BLaER1 treated with 17β-estradiol and CSF1 and Interleukin-3, amounts not matched to agents 10 nM and 100 nM (cell line): Measurements from ENCODE around the gene SCGB1D2.

Experiments used
- H3K27ac ChIP-seq, 11 experiments: shearing (Covaris generic); formaldehyde crosslinking; 2 replicates each; pipeline ENCODE4 v1.8.1; 2022
- H3K27me3 ChIP-seq, 11 experiments: shearing (Covaris generic); formaldehyde crosslinking; 2 replicates each; pipeline ENCODE4 v1.8.1; 2022
- H3K36me3 ChIP-seq, 11 experiments: shearing (Covaris generic); formaldehyde crosslinking; 2 replicates each; pipeline ENCODE4 v1.8.1; 2022
- H3K4me1 ChIP-seq, 10 experiments: shearing (Covaris generic); formaldehyde crosslinking; 2 replicates each; pipeline ENCODE4 v1.8.1; 2022
- H3K4me2 ChIP-seq, 11 experiments: shearing (Covaris generic); formaldehyde crosslinking; 2 replicates each; pipeline ENCODE4 v1.8.1; 2022
- H3K4me3 ChIP-seq, 10 experiments: shearing (Covaris generic); formaldehyde crosslinking; 2 replicates each; pipeline ENCODE4 v1.8.1; 2022
- H3K9ac ChIP-seq, 11 experiments: shearing (Covaris generic); formaldehyde crosslinking; 2 replicates each; pipeline ENCODE4 v1.8.1; 2022
- H3K9me3 ChIP-seq, 11 experiments: shearing (Covaris generic); formaldehyde crosslinking; replicated peaks in 1 of 11; 2 replicates each; pipeline ENCODE4 v1.8.1; 2022
- H4K20me1 ChIP-seq, 11 experiments: shearing (Covaris generic); formaldehyde crosslinking; 2 replicates each; pipeline ENCODE4 v1.8.1; 2022
- Cebpa-rat ChIP-seq, 11 experiments: shearing (Covaris generic); IDR thresholded peaks; 2 replicates each; pipeline ENCODE4 v1.8.1; 2022

Gene SCGB1D2

DNA sequence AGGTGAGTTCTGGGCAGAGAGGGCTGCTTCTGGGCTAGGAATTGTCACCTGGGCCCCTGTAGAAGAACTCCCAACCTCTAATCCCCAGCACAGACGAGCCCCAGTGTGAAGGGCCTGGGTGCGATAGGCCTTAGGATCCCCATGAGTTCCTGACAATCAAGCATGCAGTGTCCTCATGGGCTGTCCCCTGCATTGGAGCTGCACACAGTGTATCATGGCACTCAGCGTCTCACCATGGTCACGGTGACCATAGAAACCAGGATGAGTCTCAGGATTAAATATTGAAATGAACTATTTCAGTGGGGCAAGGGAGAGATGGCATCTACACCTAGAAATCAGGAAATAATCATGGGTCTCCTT lies 33.3 kb upstream of the SCGB1D2 start:
- Histone ChIP-seq H3K36me3 (no peaks in the 10 kb centered on the region), H3K27ac (no peak overlapping the region), H3K27me3 (no peaks in the 10 kb centered on the region)

DNA sequence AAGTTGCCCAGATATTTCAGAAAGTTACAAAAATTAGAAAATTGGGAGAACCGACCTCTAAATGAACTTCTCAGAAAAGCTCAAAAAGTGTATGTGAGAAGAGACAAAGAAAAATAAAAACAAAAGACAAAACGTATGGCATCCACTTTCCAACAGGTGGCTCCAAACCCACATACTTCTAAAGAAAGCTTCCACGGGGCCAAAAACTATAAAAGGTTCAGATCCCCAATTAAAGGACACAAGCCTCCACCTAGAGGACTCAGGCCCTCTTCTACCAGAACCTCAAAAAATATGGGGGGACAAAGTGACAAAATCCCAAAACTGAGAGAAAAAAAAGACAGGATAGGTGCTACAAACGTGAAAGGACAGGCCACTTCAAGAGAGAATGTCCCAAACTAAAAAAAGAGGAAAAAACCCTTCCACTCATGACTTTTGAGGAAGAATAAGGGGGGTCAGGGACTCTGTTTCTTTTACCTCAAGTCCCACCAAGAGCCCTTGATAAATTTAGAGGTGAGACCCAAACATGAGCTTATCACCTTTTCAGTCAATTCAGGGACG lies 24.8 kb upstream of the SCGB1D2 start:
- no peak overlapping the region for H3K9ac ChIP-seq
- H3K27me3 ChIP-seq, result no peaks in the 10 kb centered on the region
- TF ChIP-seq Cebpa-rat (IDR thresholded peaks at IDR 0.05), result no peak
- no peak overlapping the region for H3K4me2 ChIP-seq
- no peak overlapping the region for H3K4me3 ChIP-seq
- H4K20me1 ChIP-seq, result no peaks in the 10 kb centered on the region
- peaks cover 0 to 4% (median 0%) of the 10 kb centered on the region in 11 experiments; a peak in 1 of 22 replicates for H3K36me3 ChIP-seq
- no peak overlapping the region for H3K27ac ChIP-seq
- H3K4me1 ChIP-seq, result no peaks in the 10 kb centered on the region
- peaks cover 6 to 23% (median 7%) of the 10 kb centered on the region in 11 experiments for H3K9me3 ChIP-seq

More for the DNA sequence above, 33.3 kb upstream of the SCGB1D2 start:
- TF ChIP-seq Cebpa-rat (IDR thresholded peaks at IDR 0.05), result no peak
- H3K4me3 ChIP-seq, result no peak overlapping the region
- H3K9me3 ChIP-seq, result no peaks in the 10 kb centered on the region
- H4K20me1 ChIP-seq, result no peaks in the 10 kb centered on the region; a peak in 1 of 22 replicates
- no peak overlapping the region for H3K4me2 ChIP-seq
- H3K9ac ChIP-seq, result no peak overlapping the region
- no peaks in the 10 kb centered on the region for H3K4me1 ChIP-seq

DNA sequence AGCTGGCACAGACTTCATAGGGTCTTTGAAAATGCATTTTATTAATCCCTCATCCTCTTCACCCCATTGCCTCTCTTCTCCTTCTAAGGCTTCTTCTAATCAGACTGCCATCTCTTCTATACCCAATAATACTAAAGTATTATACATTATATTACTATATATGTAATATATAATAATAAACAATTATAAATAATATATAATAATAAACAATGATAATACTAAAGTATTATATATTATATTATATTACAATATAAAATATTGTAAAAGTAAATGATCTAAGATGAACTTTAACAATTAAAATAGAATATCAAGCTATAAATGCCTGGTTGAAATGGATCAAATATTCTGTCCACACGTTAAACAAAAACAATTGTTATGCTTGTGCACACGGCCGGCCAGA lies 20.5 kb upstream of the SCGB1D2 start:
- H3K4me3 ChIP-seq, result no peak overlapping the region
- no peak overlapping the region for H3K4me2 ChIP-seq
- H3K4me1 ChIP-seq, result no peaks in the 10 kb centered on the region
- H3K36me3 ChIP-seq, result peaks cover 0 to 9% (median 3%) of the 10 kb centered on the region in 11 experiments; a peak in 4 of 22 replicates
- TF ChIP-seq Cebpa-rat (IDR thresholded peaks at IDR 0.05), result no peak
- no peak overlapping the region for H3K9ac ChIP-seq
- no peaks in the 10 kb centered on the region for H4K20me1 ChIP-seq
- no peaks in the 10 kb centered on the region for H3K27me3 ChIP-seq
- H3K9me3 ChIP-seq, result peaks cover 31 to 66% (median 34%) of the 10 kb centered on the region in 11 experiments
- H3K27ac ChIP-seq, result no peak overlapping the region

DNA sequence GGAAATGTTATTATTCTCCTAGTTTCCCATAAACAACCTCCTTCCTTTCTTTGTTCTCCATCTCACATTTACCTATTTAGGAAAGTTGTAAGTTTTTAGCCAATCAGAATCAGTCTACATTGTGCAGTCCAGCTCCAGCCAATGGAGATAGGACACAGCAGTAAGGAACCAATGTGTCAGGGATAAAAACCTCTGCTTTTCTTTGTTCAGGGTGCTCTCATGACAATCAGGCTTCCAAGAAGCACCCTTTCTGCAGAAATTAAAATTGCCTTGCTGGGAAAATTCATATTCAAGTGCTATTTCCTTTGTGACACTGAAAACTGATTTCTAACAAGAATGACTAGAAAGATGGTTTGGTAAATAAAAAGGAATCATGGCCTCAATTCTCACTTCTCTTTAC lies 18.9 kb upstream of the SCGB1D2 start:
- H4K20me1 ChIP-seq, result no peaks in the 10 kb centered on the region
- H3K9me3 ChIP-seq, result peaks cover 31 to 68% (median 34%) of the 10 kb centered on the region in 11 experiments
- H3K9ac ChIP-seq, result no peak overlapping the region
- H3K27ac ChIP-seq, result no peak overlapping the region
- H3K27me3 ChIP-seq, result no peaks in the 10 kb centered on the region
- no peak overlapping the region for H3K4me3 ChIP-seq
- peaks cover 0 to 9% (median 3%) of the 10 kb centered on the region in 11 experiments; a peak in 4 of 22 replicates for H3K36me3 ChIP-seq
- no peaks in the 10 kb centered on the region for H3K4me1 ChIP-seq
- no peak overlapping the region for H3K4me2 ChIP-seq
- no peak for TF ChIP-seq Cebpa-rat (IDR thresholded peaks at IDR 0.05)

DNA sequence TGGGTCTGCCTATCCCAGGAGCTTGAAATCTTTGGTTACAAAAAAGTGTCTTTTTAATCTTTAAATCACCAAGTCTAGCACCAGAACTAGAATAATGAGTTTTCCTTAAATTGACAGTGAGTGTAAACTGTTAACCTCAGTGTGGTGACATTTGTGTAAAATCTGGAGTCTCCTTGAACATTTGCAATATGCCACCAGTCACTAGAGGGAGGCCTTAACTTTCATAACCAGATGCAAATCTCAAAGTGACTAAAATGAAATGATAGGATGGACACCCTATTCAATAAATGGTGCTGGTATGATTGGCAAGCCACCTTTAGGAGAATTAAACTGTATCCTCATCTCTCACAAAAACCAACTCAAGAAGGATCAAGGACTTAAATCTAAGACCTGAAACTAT lies 8.3 kb upstream of the SCGB1D2 start:
- H3K27me3 ChIP-seq, result no peaks in the 10 kb centered on the region
- H3K27ac ChIP-seq, result no peak overlapping the region
- H3K36me3 ChIP-seq, result no peaks in the 10 kb centered on the region
- H3K9me3 ChIP-seq, result no peaks in the 10 kb centered on the region
- H3K4me2 ChIP-seq, result no peak overlapping the region
- no peaks in the 10 kb centered on the region for H3K4me1 ChIP-seq
- no peak for TF ChIP-seq Cebpa-rat (IDR thresholded peaks at IDR 0.05)
- no peaks in the 10 kb centered on the region for H4K20me1 ChIP-seq
- no peak overlapping the region for H3K9ac ChIP-seq
- no peak overlapping the region for H3K4me3 ChIP-seq

DNA sequence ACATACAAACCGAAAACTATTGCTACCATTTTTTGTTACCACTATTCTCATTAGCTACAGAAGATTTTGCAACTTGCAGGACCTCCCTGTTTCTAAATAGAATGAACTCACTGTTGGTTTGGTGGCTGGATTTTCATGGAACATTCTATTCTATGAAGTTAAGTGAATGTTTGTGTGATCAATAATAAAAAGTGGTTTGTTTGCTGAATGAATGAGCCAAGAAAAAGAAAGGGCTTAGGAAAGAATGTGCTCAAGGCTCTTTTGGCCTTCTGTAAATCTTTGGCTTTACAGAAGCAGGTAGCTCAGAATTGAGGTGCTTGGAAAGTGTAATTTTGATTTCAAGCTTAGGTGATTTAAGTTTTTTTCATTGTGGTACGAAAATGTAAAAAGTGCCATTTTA lies 5.9 kb upstream of the SCGB1D2 start:
- H3K27me3 ChIP-seq, result no peaks in the 10 kb centered on the region
- no peaks in the 10 kb centered on the region for H4K20me1 ChIP-seq
- H3K27ac ChIP-seq, result no peak overlapping the region
- H3K4me1 ChIP-seq, result no peaks in the 10 kb centered on the region
- H3K9ac ChIP-seq, result no peak overlapping the region
- no peak overlapping the region for H3K4me2 ChIP-seq
- H3K36me3 ChIP-seq, result no peaks in the 10 kb centered on the region
- H3K9me3 ChIP-seq, result no peaks in the 10 kb centered on the region
- no peak for TF ChIP-seq Cebpa-rat (IDR thresholded peaks at IDR 0.05)
- H3K4me3 ChIP-seq, result no peak overlapping the region

DNA sequence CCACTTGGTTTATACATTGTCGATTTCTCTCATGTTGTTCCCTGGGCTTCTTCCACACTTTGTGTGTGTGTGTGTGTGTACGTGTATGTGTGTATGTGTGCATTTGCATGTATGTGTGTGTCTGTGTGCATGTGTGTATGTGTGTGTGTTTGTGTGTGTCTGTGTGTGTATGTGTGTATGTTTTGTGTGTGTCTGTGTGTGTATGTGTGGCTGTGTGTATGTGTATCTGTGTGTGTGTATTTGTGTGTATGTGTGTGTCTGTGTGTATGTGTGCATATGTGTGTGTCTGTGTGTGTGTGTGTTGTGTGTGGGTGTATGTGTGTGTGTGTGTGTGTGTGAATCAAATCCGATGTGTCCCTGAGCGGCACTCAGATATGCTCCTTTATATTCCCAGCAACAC lies 4.5 kb upstream of the SCGB1D2 start:
- no peaks in the 10 kb centered on the region for H3K4me1 ChIP-seq
- no peak overlapping the region for H3K4me2 ChIP-seq
- no peaks in the 10 kb centered on the region for H3K27me3 ChIP-seq
- no peak overlapping the region for H3K4me3 ChIP-seq
- H3K9ac ChIP-seq, result no peak overlapping the region
- H4K20me1 ChIP-seq, result no peaks in the 10 kb centered on the region; a peak in 1 of 22 replicates
- no peak overlapping the region for H3K27ac ChIP-seq
- H3K9me3 ChIP-seq, result no peaks in the 10 kb centered on the region
- H3K36me3 ChIP-seq, result no peaks in the 10 kb centered on the region
- no peak for TF ChIP-seq Cebpa-rat (IDR thresholded peaks at IDR 0.05)

DNA sequence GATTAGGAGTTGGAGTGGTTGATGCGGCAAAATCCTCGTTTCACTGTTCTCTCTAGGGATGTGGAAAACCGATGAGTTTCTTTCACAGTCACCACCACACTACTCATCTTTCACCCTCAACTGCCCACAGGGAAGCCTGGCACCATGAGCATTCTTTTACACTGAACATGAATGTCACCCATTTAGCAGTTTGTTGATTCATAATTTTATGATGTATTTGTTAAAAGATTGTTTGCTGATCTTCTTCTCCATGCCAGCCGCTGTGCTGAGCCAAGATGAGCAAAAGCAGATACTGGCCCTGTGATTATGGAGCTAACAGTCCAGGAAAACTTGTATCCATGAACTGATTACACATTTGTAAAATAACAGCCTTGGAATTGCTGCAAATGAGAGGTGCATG lies 3.9 kb upstream of the SCGB1D2 start:
- TF ChIP-seq Cebpa-rat (IDR thresholded peaks at IDR 0.05), result no peak
- no peaks in the 10 kb centered on the region for H3K36me3 ChIP-seq

DNA sequence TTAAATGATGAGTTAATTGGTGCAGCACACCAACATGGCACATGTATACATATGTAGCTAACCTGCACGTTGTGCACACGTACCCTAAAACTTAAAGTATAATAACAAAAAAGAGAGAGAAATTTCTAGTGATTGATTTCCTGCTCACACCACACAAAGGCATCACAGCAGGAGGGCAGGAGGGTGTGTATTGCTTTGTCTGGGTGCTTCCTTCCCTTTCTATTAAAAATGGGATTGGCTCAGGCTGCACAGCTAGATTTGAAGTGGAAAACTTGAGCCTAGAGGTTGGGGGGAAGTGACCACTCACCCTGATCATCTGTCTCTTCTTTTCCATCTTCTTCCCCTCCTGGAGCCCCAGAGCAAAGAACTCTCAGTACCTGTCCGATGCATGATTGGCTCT lies 944 bp upstream of the SCGB1D2 start:
- TF ChIP-seq Cebpa-rat (IDR thresholded peaks at IDR 0.05), result no peak
- H3K4me2 ChIP-seq, result no peak overlapping the region
- H4K20me1 ChIP-seq, result peaks cover 0 to 5% (median 0%) of the 10 kb centered on the region in 11 experiments; a peak in 2 of 22 replicates
- no peak overlapping the region for H3K4me3 ChIP-seq
- no peaks in the 10 kb centered on the region for H3K4me1 ChIP-seq
- H3K9ac ChIP-seq, result no peak overlapping the region
- no peak overlapping the region for H3K27ac ChIP-seq
- no peaks in the 10 kb centered on the region for H3K27me3 ChIP-seq
- H3K36me3 ChIP-seq, result no peaks in the 10 kb centered on the region
- H3K9me3 ChIP-seq, result no peaks in the 10 kb centered on the region

More for the DNA sequence above, 3.9 kb upstream of the SCGB1D2 start:
- Histone ChIP-seq H3K4me2 (no peak overlapping the region), H3K27me3 (no peaks in the 10 kb centered on the region), H3K4me1 (no peaks in the 10 kb centered on the region), H3K9me3 (no peaks in the 10 kb centered on the region), H3K27ac (no peak overlapping the region), H3K4me3 (no peak overlapping the region), H4K20me1 (no peaks in the 10 kb centered on the region; a peak in 1 of 22 replicates), H3K9ac (no peak overlapping the region)

DNA sequence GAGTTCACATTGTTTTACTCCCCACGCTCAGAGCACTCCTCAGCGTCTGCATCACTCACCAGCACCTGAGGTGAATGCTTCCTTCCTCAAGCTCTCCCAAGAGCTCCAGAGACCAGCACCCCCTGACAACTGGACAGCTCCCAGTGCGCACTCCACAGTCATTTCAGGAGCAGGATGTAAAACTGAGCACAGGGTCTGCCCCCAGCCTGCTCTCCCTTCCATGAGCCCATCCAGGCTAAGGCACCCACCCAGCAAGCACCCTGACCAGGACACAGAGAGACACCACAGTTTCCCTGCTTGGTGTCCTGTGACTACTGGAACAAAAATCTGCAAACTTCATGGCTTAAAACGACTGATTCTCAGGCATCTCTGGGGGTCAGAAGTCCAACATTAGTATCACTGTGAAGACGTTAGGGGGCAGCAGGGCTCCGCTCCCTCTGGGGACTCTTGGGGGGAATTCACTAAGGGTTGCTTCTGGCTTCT lies 3.3 kb downstream of the SCGB1D2 start:
- no peaks in the 10 kb centered on the region for H3K27me3 ChIP-seq
- H3K27ac ChIP-seq, result no peak overlapping the region
- H3K4me1 ChIP-seq, result peaks cover 0 to 15% (median 11%) of the 10 kb centered on the region in 10 experiments; a peak in 14 of 20 replicates
- H4K20me1 ChIP-seq, result peaks cover 0 to 5% (median 0%) of the 10 kb centered on the region in 11 experiments; a peak in 2 of 22 replicates
- H3K9ac ChIP-seq, result no peak overlapping the region
- H3K36me3 ChIP-seq, result no peaks in the 10 kb centered on the region
- H3K4me3 ChIP-seq, result no peak overlapping the region
- H3K4me2 ChIP-seq, result no peak overlapping the region
- peaks cover 3 to 16% (median 10%) of the 10 kb centered on the region in 11 experiments for H3K9me3 ChIP-seq
- TF ChIP-seq Cebpa-rat (IDR thresholded peaks at IDR 0.05), result no peak
